RWPE2 (cell line): ENCODE results near the gene RPP25L.

Experiments
- ATAC-seq: fragments of 200-7000 bp; cut with Tn5 transposase; 3 replicates; pipeline ENCODE4 v1.9.1; 2021; ENCODE audit warnings: low read depth
- DNase-seq: peaks from one replicate; pipeline ENCODE4 v3.0.0-alpha.2; 2020; ENCODE audit warnings: low spot score
- H3K27ac ChIP-seq: fragments of 450-650 bp; 2 replicates; pipeline ENCODE4 v1.5.1; 2017; ENCODE audit warnings: mild to moderate bottlenecking; ENCODE audit not compliant: poor library complexity, severe bottlenecking
- H3K27me3 ChIP-seq: fragments of 250-450 bp; sonication (Bioruptor Pico); 2 replicates; pipeline ENCODE4 v1.5.1; 2021; ENCODE audit warnings: mild to moderate bottlenecking, moderate library complexity; ENCODE audit not compliant: insufficient read depth, poor library complexity, severe bottlenecking
- H3K36me3 ChIP-seq: fragments of 250-450 bp; sonication (Bioruptor Pico); 2 replicates; pipeline ENCODE4 v1.5.1; 2020; ENCODE audit warnings: low read depth, mild to moderate bottlenecking, moderate library complexity
- H3K4me1 ChIP-seq: fragments of 250-450 bp; sonication (Bioruptor Pico); 2 replicates; pipeline ENCODE4 v1.5.1; 2021; ENCODE audit warnings: mild to moderate bottlenecking, moderate library complexity; ENCODE audit not compliant: insufficient read depth, poor library complexity, severe bottlenecking
- H3K4me3 ChIP-seq: fragments of 250-450 bp; sonication (Bioruptor Pico); 2 replicates; pipeline ENCODE4 v1.5.1; 2021; ENCODE audit warnings: mild to moderate bottlenecking, moderate library complexity; ENCODE audit not compliant: severe bottlenecking
- H3K9me3 ChIP-seq: fragments of 250-450 bp; sonication (Bioruptor Pico); 2 replicates; pipeline ENCODE4 v1.5.1; 2021; ENCODE audit warnings: mild to moderate bottlenecking, moderate library complexity; ENCODE audit not compliant: severe bottlenecking
- TF ChIP-seq, protein P1 (sequence below): fragments of 450-650 bp; IDR thresholded peaks from one replicate; pipeline ENCODE4 v1.5.1; 2017; ENCODE audit warnings: mild to moderate bottlenecking, moderate library complexity; ENCODE audit not compliant: poor library complexity, severe bottlenecking

Gene RPP25L

GRCh38 chr9:34566322-34566721, 45.6 kb downstream of the RPP25L start:
- Histone ChIP-seq H3K27ac (no peak overlapping the region), H3K4me3 (no peak overlapping the region), H3K4me1 (no peaks in the 10 kb centered on the region), H3K27me3 (no peaks in the 10 kb centered on the region), H3K9me3 (no peaks in the 10 kb centered on the region), H3K36me3 (no peaks in the 10 kb centered on the region)
- ATAC-seq (no peak), DNase-seq (no peak)
- TF ChIP-seq, protein P1, sequence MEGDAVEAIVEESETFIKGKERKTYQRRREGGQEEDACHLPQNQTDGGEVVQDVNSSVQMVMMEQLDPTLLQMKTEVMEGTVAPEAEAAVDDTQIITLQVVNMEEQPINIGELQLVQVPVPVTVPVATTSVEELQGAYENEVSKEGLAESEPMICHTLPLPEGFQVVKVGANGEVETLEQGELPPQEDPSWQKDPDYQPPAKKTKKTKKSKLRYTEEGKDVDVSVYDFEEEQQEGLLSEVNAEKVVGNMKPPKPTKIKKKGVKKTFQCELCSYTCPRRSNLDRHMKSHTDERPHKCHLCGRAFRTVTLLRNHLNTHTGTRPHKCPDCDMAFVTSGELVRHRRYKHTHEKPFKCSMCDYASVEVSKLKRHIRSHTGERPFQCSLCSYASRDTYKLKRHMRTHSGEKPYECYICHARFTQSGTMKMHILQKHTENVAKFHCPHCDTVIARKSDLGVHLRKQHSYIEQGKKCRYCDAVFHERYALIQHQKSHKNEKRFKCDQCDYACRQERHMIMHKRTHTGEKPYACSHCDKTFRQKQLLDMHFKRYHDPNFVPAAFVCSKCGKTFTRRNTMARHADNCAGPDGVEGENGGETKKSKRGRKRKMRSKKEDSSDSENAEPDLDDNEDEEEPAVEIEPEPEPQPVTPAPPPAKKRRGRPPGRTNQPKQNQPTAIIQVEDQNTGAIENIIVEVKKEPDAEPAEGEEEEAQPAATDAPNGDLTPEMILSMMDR: no peak

DNA sequence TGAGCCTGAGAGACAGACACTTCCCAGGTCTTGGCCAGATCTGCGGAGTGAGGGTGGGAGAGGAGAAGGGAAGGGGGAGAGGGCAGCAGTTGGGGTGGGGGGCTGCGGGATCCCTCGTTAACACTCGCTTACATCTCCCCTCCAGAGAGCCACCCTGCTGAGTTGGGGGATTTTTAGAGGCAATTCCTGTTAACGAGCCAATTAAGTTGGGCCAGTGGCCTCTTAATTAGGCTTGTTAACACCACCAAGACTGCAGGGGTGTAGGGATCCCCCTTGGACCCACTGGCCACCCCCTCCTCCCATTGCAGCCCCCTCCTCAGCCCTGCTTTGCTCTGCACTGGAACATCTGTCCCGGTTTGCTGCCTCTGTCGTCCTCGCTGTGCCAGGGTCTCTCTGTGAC, 46.0 kb downstream of the RPP25L start:
- H3K36me3 ChIP-seq: no peaks in the 10 kb centered on the region
- DNase-seq (no peak), ATAC-seq (no peak)
- no peaks in the 10 kb centered on the region for H3K4me1 ChIP-seq
- H3K4me3 ChIP-seq: no peak overlapping the region
- no peaks in the 10 kb centered on the region for H3K9me3 ChIP-seq
- no peak overlapping the region for H3K27ac ChIP-seq
- TF ChIP-seq, protein P1: no peak
- no peaks in the 10 kb centered on the region for H3K27me3 ChIP-seq

DNA sequence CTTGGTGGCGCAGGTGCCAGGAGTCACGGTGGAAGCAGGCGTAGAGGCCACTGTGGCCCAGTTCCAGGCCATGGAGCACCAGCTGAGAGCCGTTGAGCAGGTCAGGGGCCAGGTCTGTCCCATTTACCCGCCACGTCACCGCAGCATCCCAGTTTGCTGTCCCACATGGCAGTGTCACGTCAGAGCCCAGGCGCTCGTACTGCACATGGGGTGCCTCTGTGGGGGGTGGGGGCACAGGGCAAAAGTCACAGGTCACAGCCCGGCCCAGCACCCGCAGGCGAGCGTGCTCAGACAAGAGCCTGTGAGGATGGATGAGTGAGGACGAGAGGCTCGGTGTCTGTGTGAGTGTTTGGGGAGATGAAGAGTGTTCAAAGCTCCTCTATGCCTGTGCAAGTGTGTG, 47.3 kb downstream of the RPP25L start:
- no peaks in the 10 kb centered on the region for H3K4me1 ChIP-seq
- H3K27me3 ChIP-seq: no peaks in the 10 kb centered on the region
- no peak overlapping the region for H3K4me3 ChIP-seq
- H3K9me3 ChIP-seq: no peaks in the 10 kb centered on the region
- H3K36me3 ChIP-seq: no peaks in the 10 kb centered on the region
- DNase-seq (no peak), ATAC-seq (no peak)
- no peak overlapping the region for H3K27ac ChIP-seq
- TF ChIP-seq, protein P1: no peak

DNA sequence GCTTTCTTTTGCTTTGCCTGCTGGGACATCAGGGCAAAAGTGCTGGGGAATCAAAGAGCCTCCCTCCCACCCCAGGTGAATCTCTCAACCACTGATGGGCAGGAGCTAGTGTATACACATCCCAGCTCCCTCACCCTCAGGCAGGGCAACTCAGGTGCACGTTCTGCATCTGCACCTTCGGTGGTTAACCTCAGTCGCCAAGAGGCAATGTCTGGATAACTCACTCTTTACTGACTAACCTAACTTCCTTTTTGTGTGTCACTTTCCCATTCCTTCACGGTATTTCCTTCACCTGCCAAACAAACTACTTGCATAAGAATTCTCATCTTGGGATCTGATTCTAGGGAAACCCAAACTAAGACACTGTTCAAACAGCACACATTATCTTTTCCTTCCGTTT, 48.6 kb downstream of the RPP25L start:
- ATAC-seq (no peak), DNase-seq (no peak)
- H3K9me3 ChIP-seq: no peaks in the 10 kb centered on the region
- H3K36me3 ChIP-seq: no peaks in the 10 kb centered on the region
- no peak overlapping the region for H3K4me3 ChIP-seq
- TF ChIP-seq, protein P1: no peak
- no peaks in the 10 kb centered on the region for H3K4me1 ChIP-seq
- H3K27me3 ChIP-seq: no peaks in the 10 kb centered on the region
- H3K27ac ChIP-seq: no peak overlapping the region

DNA sequence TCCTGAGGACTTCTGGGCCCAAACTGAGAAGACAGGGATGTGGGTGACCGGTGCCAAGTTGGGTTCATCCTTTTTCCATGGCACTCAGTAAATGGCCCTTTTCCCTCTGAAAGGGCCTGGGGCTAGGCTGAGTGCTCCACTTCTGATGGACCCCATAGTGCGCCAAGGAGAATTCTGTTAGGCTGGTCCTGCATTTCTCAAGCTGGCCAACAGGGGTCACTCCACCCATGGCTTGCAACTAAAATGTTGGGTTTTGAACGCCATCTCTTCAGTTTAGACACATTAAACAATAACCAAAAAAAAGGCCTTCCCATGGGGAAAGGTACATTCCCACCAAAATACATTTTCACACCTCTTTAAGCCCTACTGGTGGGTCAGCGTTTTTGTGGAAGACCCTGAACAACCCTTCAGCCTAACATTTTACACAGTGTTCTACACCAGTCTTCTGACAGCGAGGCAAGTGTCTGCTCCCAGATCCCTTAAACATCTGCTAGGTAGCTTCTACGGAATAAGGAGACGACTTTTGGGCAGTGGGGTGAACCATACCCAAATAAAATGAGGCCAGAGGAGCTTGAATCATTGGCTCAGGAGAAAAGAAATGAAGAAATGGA, 49.7 kb downstream of the RPP25L start:
- TF ChIP-seq, protein P1: no peak
- Histone ChIP-seq H3K4me1 (no peaks in the 10 kb centered on the region), H3K27me3 (no peaks in the 10 kb centered on the region), H3K36me3 (no peaks in the 10 kb centered on the region), H3K27ac (no peak overlapping the region), H3K4me3 (no peak overlapping the region), H3K9me3 (no peaks in the 10 kb centered on the region)
- DNase-seq (no peak), ATAC-seq (no peak)
